HG02973 (cell line): ENCODE measurements around the gene ARMC9.
"Not testable (repeated sequence)": the region's sequence is repeated elsewhere in the genome, so short reads cannot be mapped to it uniquely, and the experiment has no call there.

Experiments
- ATAC-seq: cut with Tn5 transposase; IDR thresholded peaks from one replicate; pipeline ENCODE4 v1.9.1; 2021; ENCODE audit warnings: moderate library complexity; ENCODE audit not compliant: unreplicated experiment

The ARMC9 gene

DNA sequence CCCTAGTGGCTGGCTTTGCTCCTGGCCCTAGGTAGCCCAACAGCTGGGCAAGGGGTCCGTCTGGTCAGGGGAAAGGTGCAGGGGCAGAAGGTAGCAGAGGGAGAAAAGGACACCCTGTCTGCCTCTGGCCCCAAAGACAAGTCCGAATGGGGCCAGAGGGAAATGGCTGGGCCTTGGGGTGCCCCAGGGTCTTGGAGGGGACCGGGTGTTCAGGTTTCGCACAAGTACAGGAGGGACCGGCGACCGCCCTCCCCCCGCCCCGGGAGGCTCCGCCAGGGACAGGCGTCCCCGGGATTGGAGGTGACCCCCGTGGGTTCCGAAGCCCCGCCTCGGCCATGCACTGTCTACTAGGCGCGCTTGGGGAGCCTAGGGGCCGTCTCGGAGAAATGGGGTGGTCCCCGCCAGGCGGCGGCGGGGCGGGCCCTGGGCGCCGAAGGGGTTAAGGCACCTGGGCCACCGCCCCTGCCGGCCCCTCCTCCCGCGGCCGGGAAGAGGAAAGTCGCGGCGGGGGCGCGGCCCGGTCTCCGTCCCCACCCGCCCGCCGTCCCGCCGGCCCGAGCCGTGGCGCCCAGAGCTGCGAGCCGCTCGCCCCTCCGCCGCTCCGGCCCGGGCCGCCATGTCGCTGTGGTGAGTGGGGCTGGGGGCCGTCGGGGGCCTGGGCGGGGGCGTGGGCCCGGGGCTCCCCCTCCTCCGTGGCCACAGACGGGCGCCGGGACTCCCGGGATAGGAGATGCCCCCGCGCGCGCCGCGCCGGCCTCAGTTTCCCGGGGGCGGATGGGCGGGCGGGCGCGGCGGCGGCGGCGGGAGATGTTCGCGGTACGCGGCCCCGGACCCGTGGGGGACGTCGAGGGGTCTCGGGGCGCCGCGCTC lies 197.0 kb downstream of the ARMC9 start, which contains the start of gene B3GNT7:
B3GNT7 (plus strand) TSS at position 523 of the 870 bp plus-strand sequence; CDS start at position 617, 94 bp downstream.
- no peak for ATAC-seq

DNA sequence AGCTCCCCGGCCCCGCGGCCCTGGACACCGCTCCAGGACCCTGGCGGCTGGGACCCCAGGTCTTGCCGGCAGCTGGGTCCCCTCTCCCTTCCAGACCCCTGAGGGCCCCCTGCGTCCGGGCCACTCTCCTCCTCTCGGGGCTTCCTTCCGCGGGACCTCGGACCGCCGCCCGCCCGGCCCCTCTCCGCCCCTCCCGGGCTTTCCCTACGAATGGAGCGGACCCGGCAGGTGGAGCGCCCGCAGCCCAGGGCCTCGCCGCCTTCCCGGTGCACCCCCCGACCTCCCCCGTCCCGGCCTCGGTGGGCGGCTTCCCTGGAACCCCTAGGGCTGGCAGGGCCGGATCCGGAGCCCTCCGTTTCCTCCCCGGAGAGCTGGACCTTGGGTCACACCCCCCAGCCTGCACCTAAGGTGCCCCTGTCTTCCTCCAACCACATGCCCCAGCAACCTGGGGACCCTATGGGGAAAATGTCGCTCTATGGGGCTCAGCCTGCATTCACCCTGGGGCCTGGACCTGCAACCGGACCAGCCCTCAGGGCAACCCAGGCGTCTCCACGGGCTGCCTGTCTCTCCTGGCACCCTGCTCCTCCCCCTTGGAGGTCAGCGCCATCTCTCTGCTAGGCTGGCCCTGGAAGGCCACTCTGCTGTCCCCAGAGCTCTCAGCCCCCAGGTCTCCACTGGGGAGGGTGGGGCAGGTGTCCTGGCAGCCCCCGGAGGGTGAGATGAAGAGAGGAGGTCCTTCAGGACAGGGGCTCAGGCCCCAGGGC lies 197.8 kb downstream of the ARMC9 start:
- no peak for ATAC-seq

DNA sequence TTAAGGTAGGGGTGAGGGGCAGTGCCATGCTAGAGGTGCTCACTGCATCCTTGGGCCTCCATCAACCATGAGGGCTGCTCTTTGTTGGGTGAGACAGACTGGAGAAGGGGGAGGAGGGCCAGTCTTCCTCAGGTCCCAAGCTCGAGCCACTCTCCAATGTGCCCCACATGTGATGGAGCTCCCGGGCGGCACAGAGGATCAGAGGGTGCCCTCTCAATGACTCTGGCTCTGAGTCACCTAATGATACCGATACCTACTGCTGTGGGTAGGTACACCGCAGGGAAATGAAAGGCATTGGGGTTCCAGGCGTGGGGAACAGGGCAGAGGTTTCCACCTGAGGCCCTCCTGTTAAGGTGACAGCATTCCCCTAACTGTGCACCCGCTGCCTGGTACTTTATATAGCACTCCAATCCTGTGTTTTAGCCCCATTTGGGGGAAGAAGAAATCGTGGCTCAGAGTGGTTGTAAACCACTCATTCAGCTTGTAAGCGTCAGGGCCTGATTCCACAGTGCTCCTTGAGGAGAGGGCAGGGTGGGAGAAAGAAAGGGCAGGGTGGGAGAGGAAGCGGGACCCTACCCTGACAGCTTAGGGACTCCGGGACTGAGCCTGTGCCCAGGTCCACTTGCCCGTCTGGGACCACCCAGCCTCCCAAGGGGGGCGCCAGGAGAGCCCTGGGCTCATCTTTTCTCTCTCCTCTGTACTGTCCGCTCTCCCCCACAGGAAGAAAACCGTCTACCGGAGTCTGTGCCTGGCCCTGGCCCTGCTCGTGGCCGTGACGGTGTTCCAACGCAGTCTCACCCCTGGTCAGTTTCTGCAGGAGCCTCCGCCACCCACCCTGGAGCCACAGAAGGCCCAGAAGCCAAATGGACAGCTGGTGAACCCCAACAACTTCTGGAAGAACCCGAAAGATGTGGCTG lies 198.8 kb downstream of the ARMC9 start:
- ATAC-seq = no peak

DNA sequence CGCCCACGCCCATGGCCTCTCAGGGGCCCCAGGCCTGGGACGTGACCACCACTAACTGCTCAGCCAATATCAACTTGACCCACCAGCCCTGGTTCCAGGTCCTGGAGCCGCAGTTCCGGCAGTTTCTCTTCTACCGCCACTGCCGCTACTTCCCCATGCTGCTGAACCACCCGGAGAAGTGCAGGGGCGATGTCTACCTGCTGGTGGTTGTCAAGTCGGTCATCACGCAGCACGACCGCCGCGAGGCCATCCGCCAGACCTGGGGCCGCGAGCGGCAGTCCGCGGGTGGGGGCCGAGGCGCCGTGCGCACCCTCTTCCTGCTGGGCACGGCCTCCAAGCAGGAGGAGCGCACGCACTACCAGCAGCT lies 199.5 kb downstream of the ARMC9 start:
- ATAC-seq = no peak

DNA sequence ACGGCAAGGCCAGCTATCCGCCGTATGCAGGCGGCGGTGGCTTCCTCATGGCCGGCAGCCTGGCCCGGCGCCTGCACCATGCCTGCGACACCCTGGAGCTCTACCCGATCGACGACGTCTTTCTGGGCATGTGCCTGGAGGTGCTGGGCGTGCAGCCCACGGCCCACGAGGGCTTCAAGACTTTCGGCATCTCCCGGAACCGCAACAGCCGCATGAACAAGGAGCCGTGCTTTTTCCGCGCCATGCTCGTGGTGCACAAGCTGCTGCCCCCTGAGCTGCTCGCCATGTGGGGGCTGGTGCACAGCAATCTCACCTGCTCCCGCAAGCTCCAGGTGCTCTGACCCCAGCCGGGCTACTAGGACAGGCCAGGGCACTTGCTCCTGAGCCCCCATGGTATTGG lies 200.2 kb downstream of the ARMC9 start:
- no peak for ATAC-seq

DNA sequence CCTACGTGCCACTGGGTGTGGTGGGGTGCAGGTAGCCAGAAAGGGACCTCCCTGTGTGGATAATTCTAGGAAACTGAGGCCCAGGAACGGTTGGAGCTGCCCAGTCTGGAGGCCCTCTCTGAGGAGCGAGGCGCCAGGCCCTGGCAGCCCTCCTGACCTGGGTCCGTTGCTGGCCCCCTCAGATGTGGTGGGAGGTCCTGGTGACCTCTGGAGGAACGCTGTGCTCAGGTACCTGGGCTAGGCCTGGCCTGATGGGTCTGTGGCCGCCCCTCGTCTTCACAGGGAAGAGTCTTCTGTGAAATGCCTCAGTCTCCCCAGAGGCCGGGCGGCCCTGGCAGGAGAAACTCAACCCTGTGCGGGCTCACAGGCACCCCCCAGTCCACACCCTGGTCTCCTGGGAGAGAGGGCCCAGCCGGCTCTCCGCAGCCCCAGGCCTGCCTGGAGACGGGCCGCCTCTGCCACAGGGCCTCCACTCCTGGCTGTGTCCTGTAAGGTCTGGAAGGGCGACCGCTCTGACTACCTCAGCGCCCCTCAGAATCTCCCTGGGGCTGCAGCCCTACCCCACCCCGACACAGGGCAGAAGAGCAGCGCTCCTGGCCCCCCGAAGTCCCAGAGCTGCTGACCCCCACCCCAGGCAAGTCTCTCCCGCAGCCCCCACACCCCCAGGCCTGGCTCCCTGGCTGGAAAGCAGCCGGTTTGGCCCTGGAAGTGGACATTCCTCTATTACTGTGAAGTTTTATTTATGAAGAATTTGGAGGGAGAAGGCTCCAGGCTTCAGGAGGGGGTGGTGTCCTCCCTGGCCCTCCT lies 200.8 kb downstream of the ARMC9 start:
- ATAC-seq = no peak

DNA sequence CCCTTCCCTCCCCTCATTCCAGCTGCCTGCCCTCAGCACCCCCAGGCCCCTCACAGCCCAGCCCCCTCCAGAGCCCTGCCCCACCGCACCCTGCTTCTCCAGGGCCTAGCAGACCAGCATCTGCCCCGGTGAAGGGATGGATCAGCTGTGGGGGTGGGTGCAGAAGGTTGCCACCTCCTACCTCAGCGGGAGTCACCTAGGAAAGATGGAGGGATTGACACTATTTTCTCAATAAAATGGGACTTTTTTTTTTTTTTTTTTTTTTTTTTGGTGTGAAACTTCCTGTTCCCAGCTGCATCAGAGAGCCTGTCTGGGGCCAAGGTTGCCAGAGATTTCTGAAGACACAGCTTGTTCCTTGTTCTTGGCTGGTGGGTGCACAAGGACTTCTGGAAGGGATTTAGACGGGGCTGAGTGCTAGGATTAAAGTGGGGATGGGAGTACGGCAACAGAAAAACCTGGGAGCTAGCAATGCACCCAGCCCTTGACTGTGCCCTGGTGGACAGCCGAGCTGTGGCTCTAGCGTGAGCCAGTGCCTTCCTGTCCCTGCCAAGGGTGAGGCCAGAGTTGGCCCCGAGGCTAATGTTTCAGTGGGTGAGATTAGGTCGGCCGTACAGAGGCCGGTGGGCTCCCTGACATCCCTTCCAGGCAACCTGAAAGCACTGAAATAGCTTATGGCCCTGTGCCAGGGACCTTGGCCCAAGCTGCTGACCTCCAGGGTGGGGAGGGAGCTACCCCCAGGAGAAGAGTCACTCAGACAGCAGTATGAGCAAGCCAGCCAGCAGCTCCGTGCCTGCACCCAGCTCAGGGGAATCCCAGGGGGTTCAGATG lies 201.6 kb downstream of the ARMC9 start:
- no peak for ATAC-seq

DNA sequence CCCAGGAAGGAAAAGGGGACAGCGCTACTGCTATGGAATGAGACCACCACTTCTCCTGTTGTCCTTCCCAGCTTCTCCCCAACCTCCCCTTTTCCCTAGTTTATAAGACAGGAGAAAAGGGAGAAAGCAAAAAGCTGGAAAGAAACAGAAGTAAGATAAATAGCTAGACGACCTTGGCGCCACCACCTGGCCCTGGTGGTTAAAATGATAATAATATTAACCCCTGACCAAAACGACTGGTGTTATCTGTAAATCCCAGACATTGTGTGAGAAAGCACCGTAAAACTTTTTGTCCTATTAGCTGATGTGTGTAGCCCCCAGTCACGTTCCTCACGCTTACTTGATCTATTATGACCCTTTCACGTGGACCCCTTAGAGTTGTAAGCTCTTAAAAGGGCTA lies 202.2 kb downstream of the ARMC9 start:
- not testable (repeated sequence) for ATAC-seq

DNA sequence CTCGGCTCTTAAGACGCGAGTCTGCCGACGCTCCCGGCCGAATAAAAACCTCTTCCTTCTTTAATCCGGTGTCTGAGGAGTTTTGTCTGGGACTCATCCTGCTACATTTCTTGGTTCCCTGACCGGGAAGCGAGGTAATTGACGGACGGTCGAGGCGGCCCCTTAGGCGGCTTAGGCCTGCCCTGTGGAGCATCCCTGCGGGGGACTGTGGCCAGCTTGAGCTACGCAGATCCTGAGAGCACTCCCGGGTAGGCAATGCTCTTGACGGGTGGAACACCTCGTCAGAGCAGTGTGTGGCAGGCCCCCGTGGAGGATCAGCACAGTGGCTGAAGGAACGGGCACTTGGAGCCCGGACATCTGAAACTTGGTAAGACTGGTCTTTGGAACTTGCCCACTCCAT lies 202.7 kb downstream of the ARMC9 start:
- not testable (repeated sequence) for ATAC-seq

DNA sequence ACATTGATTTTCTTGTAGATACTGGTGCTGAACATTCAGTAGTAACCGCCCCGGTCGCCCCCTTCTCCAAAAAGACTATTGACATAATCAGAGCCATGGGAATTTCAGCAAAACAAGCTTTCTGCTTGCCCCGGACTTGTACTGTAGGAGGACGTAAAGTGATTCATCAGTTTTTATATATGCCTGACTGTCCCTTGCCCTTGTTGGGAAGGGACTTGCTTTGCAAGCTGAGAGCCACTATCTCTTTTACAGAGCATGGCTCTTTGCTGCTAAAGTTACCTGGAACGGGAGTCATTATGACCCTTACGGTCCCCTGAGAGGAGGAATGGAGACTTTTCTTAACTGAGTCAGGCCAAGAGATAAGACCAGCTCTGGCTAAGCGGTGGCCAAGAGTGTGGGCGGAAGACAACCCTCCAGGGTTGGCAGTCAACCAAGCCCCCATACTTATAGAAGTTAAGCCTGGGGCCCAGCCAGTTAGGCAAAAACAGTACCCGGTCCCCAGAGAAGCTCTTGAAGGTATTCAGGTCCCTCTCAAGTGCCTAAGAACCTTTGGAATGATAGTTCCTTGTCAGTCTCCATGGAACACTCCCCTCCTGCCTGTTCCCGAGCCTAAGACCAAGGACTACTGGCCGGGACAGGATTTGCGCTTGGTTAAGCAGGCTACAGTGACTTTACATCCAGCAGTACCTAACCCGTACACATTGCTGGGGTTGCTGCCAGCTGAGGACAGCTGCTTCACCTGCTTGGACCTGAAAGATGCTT lies 205.2 kb downstream of the ARMC9 start:
- not testable (repeated sequence) for ATAC-seq

DNA sequence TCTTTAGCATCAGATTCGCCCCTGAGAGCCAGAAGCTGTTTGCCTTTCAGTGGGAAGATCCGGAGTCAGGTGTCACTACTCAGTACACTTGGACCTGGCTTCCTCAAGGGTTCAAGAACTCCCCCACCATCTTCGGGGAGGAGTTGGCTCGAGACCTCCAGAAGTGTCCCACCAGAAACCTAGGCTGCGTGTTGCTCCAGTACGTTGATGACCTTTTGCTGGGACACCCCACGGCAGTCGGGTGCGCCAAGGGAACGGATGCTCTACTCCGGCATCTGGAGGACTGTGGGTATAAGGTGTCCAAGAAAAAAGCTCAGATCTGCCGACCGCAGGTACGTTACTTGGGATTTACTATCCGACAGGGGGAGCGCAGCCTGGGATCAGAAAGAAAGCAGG lies 205.8 kb downstream of the ARMC9 start:
- ATAC-seq = not testable (repeated sequence)

DNA sequence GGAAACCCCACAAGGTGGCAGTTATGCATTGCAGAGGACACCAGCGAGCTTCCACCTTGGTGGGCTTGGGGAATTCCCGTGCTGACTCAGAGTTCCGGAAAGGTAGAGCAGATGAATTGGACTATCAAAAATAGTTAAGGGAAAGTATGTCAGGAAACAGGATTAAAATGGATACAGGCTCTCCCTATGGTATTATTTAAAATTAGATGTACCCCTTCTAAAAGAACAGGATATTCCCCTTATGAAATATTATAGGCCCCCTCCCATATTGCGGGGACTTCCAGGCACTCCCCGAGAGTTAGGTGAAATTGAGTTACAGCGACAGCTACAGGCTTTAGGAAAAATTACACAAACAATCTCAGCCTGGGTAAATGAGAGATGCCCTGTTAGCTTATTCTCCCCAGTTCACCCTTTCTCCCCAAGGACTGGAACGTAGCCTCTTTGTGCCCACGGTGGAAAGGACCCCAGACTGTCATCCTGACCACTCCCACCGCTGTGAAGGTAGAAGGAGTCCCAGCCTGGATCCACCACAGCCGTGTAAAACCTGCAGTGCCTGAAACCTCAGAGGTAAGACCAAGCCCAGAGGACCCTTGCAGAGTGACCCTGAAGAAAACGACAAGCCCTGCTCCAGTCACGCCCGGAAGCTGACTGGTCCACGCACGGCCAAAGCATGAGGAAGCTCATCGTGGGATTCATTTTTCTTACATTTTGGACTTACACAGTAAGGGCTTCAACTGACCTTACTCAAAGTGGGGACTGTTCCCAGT lies 207.4 kb downstream of the ARMC9 start:
- ATAC-seq = not testable (repeated sequence)

DNA sequence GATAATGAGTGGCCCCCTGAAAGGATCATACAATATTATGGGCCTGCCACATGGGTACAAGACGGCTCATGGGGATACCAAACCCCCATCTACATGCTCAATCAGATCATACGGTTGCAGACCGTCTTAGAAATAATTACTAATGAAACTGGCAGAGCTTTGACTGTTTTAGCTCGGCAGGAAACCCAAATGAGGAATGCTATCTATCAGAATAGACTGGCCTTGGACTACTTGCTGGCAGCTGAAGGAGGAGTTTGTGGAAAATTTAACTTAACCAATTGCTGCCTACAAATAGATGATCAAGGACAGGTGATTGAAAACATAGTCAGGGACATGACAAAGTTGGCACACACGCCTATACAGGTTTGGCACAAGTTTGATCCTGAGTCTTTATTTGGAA lies 209.3 kb downstream of the ARMC9 start:
- ATAC-seq = not testable (repeated sequence)

DNA sequence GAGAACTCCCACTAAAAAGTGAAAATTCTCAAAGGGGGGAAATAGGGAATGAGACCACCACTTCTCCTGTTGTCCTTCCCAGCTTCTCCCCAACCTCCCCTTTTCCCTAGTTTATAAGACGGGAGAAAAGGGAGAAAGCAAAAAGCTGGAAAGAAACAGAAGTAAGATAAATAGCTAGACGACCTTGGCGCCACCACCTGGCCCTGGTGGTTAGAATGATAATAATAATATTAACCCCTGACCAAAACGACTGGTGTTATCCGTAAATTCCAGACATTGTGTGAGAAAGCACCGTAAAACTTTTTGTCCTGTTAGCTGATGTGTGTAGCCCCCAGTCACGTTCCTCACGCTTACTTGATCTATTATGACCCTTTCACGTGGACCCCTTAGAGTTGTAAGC lies 209.9 kb downstream of the ARMC9 start:
- ATAC-seq = not testable (repeated sequence)

DNA sequence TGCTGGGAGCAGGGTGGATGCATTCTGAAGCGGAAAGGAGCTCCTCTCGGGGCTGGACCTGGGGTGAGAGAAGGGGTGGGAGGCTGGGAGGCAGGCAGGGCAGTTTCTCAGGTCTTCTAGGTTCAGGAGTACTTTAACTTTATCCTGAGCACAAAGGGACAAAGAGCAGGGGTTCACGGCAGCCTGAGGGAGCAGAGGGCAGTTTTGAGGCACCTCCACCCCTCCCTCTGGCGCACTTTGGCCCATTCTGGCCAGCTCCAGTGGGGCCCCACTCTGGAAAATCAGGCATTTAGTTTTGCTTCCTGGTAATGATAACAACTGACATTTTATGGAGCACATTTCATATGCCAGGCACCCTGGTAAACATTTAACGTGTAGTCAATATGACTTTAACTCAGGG lies 211.3 kb downstream of the ARMC9 start:
- ATAC-seq = no peak

DNA sequence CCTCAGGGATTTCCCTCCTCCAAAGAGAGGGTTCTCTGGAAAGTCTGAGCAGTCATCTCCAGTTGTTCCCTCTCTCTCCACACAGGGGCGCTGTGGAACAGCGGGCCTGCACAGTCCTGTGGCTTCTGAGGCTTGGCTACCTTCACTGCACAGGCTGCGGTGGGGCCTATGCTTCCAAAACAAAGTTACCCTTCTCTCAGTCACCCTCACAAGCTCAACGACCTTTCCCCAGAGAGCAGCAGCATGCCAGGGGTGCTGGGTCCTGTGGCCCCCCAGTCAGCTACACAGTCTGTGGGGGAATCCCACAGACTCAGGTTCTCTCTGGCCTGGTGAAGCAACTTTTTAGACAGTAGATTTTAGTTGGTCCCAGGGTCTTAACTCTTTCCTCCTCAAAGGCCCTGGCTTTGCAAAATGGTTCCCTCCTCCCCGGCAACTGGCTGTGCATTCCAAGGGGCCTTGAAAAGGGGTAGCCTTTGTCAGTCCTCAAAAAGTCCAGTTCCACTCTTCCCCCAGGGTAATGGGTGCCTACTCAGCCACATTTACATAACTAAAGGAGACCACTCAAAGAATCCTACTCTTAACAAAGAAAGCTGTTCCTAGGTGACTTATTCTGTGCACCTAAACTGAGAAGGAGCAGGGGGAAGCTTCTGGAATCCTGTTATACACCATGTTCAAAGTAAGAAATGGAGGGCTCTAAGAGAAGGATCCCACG lies 212.0 kb downstream of the ARMC9 start:
- no peak for ATAC-seq

DNA sequence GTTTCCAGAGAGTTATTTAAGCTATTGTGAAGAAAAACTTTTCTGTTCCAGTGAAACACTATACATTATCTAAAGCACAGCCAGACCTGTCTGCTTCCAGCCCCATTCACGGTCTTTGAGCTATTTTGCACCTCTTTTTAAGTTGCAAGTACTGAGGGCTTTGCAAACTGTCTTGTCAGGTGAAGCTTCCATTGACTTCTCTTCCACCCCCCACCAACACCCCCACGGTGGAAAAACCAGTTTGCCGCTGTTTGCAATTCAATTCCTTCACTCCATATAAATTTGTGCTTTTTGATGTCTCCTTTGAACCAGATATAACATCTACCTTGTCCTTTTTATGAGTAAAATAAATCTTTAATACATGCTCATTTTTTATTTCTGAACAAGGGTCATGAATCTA lies 212.8 kb downstream of the ARMC9 start:
- ATAC-seq = no peak
